ENCODE measurements around the gene CUEDC2. TPM values are rescaled to one million over a fixed set of nuclear protein-coding genes. Genes with fewer than 3 reads are reported as not detected.

Gene CUEDC2
- total RNA-seq, 1 donor from 2014 or later: 29.0 TPM

DNA sequence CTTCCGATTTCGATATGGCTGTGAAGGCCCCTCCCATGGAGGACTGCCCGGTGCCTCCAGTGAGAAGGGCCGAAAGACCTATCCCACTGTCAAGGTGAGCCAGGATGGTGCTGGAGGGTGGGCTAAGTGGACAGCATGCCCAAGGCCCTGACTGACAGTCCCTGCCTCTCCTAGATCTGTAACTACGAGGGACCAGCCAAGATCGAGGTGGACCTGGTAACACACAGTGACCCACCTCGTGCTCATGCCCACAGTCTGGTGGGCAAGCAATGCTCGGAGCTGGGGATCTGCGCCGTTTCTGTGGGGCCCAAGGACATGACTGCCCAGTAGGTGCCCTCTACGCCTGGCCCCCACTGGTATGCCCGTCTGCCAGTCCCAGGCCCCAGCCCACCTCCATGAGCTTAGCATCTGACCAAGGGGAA is 35.6 kb downstream of the CUEDC2 start:
- no peak for DNase-seq

DNA sequence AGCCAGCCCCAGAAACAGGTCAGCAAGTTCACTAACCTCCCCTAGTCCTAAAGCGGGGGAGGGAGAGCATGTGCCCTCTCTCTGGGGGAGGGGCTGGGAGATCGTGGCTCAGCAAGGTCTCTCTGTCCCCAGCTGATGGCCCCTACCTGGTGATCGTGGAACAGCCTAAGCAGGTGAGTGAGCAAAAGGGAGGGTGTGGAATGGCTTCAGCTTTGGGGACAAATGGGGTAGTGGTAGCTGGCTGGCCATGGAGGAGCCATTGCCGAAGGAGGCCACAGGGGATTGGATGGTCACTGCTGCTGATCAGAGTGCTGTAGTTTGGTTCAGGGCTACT is 36.1 kb downstream of the CUEDC2 start:
- no peak for DNase-seq

DNA sequence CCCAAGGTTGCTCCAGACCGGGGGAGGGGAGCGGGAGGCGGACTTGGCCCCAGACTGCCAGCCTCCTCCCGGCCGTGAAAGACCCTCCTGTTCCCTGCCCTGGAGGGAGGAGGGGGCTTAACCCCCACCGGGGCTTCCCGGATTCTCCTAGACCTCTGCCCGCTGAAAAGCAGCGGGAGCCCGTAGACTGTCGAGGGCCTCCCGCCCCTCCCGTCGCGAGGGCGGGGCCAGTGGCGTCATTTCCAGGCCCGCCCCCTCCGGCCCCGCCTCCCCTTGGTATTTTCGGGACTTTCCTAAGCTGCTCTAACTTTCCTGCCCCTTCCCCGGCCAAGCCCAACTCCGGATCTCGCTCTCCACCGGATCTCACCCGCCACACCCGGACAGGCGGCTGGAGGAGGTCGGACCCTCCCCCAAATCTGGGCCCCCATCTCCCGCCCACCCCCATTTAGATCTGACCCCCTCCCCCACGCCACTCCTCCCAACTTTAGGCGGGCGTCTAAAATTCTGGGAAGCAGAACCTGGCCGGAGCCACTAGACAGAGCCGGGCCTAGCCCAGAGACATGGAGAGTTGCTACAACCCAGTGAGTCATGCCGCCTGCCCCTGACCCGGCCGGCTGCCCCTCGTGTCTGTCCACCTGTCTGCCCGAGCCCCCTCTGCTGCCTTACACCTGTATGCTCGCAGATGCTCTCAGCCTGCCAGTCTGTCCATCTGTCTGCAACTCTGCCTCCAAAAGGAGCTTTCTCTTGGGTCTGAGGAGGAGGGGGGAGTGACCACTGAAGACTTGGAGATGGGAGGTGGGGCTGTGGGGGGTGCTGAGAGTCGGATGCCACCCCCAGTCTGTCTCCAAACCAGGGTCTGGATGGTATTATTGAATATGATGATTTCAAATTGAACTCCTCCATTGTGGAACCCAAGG is 36.7 kb downstream of the CUEDC2 start, which contains the start of gene NFKB2:
Gene NFKB2 (plus strand): TSS at position 306 of the 917 bp plus-strand sequence. CDS start 255 bp downstream, at position 561.
- peak; percentile 89 for DNase-seq

DNA sequence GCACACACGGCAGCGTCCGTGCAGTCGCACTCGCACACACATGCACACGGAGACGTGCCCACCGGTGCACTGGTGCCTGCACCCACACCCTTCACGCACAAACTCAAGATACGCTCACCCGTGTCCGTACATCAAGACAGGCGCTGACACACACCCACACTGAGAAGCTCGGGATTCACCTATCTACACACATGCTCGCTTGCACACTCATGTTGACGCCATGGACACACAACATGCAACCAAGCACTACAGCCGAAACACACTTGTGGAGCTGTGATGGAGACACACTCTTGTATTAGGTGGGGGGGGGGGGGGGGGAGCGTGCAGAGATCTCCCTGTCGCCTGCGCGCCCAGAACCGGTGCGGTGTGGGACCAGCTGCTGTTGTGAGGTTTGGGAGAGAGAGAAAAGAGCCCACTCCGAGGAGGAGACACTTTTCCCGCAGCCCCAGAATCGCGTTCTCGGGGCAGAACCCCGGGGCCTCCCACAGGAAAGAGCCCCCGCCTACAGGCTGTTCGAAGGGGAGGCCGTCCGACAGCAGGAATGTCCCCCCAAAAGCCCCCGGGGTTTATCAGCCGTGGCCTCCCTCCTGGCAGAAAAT is 37.5 kb downstream of the CUEDC2 start:
- DNase-seq: peak; percentile 75

DNA sequence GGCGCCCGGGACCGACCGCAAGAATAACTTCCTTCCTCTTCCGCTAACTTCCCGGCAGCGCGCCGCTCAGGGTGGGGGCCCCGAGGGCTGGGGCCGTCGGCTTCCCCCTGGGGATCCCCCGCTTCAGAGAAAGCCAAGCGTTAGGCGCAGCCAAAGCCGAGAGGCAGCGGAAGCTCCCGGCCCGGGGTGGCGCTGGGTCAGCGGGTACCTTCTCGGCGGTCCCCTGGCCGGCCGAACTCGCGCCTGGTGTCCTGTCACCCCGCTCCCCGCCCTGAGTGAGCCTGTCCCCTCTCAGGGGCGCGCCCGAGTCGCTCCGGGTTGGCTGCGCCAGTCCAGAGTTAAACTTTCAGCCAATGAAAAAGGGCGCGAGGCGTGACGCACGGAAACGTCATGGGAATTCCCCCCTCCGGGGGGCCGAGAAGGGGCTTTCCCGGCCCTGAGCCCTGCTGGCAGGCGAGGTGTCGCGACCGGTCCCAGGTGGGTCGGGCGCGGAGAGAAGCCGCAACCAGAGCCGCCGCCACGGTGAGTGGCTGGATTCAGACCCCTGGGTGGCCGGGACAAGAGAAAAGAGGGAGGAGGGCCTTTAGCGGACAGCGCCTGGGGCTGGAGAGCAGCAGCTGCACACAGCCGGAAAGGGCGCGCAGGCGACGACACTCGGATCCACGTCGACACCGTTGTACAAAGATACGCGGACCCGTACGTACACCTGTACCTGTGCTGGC is 38.1 kb downstream of the CUEDC2 start:
- peak; percentile 94 for DNase-seq

DNA sequence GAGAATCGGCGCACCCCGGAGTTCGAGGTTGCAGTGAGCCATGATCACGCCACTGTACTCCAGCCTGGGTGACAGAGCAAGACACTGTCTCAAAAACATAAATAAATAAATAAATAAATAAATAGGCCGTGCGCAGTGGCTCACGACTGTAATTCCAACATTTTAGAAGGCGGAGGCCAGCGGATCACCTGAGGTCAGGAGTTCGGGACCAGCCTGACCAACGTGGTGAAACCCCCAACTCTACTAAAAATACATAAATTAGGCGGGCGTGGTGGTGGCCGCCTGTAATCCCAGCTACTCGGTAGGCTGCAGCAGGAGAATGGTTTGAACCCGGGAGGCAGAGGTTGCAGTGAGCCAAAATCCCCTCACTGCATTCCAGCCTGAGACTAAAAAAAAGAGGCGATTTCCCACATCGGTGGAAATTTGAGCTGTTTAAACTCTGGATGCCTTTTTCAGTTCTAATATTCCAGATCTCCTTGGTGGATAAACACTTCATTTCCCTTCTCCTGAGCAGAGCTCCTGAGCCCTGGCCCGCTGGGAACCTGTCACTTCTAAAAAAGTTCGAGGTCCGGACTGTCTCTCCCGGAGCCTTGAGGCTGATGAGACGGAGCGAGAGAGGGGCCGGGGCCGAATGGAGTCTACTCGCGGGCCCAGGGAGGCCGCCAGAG is 38.8 kb downstream of the CUEDC2 start:
- DNase-seq: no peak

DNA sequence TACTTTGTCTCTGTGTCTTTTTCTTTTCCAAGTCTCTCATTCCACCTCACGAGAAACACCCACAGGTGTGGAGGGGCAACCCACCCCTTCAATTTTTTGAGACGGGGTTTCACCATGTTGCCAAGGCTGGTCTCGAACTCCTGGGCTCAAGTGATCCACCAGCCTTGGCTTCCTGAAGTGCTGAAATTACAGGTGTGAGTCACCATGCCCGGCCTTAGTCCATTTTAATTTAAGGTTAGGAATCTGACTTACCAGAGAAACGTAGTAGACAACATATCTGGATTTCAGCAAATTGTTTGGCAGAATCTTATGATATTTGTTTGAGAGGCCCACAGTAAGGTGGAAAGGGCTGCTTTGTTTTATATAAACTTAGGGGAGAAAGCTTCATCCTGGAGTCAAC is 40.1 kb downstream of the CUEDC2 start:
- no peak for DNase-seq

DNA sequence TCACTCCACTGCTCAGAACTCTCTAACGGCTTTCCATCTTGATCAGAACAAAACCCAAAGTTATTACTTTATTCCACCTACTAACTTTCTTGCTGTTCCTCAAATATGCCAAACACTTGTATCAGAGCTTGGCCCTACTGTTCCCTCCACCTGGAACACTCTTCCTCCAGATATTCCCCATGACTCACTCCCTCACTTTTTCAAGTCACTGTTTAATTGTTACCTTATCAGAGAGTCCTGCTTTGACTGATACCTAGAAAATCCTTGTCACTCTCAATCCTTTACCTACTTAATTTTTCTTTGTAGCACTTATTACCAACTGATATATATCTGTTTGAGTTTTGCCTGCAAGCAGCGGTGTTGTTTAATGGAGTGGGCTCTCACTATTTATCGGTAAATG is 42.5 kb downstream of the CUEDC2 start:
- DNase-seq: no peak

DNA sequence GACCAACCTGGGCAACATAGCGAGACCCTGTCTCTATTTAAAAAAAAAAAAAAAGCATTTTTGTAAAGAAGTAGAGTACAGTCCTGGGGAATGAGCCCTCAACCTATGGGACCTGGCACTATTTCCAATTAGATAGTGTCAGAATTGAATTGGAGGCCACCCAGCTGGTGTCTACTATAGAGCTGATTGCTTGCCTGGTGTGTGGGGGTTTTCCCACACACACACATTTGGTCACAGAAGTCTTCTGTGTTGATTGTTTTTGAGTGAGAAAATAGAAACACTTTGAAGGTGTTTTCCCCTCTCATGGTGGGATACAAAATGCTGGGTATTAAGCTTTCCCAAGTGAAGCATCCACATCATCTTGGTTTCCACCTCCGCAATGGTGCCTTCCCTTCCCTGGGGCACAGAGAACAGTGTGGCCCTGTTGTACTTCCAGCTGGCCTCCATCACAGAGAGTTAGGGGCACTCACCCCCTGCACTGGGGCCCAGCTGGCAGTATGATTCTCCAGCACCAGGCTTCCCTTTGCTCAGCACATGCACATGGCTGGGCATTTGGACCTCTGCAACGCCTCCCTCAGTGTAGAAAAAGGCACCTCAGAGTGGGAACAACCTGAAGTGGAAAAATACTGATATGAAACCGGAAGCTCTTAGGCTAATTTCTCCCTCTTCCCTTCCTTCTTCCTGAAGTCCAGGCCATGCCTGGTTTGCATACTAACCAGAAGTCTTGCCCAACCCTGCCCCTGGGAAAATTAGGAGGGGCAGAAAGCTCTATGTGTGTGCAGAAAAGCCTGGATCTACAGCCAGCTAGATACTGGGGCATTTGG is 47.6 kb downstream of the CUEDC2 start:
- no peak for DNase-seq

DNA sequence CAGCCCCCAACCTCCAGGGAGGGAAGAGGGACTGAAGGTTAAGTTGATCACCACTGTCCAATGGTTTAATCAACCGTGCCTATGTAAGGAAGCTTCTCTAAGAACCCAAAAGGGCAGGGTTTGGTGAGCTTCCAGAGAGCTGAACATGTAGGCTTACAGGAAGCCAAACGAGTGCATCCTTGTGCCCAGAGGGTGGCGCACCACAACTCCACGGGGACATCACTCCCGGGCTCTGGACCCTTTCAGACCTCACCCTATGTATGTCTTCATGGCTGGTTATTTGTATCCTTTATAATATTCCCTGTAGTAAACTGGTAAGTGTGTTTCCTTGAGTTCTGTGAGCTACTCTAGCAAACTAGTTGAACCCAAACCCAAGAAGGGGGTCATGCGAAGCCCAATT is 48.3 kb downstream of the CUEDC2 start:
- DNase-seq: no peak

DNA sequence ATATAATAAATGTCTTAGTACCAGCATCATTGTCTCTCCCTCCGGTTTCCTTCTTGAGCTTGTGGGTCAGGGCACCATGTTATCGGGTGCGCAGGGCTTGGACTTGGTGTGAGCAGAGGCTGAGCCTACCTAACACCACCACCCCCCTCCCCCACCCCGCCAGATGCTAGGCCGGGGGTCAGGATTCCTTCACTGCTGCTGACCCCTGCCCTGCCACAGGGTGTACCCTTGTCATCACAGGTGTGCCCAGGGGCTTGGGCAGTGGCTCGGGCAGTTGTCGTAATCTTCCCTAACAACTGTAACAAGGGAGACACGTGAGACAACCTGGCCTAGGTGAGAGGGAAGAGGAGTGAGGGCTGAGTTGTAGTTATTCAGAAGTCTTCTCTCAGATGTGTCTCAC is 49.5 kb downstream of the CUEDC2 start:
- no peak for DNase-seq

DNA sequence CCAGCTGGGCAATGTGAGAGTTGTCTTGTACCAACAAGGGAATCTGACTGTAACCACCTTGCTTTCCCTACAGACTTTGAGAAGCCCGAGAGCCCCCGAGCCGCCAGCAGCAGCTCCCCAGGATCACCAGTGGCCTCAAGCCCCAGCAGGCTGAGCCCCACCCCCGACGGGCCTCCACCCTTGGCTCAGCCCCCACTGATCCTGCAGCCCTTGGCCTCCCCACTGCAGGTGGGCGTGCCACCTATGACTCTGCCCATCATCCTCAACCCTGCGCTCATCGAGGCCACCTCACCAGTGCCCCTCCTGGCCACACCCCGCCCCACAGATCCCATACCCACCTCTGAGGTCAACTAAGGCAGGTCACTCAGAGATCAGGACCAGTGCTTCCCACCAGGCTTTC is 50.4 kb downstream of the CUEDC2 start:
- DNase-seq: no peak

DNA sequence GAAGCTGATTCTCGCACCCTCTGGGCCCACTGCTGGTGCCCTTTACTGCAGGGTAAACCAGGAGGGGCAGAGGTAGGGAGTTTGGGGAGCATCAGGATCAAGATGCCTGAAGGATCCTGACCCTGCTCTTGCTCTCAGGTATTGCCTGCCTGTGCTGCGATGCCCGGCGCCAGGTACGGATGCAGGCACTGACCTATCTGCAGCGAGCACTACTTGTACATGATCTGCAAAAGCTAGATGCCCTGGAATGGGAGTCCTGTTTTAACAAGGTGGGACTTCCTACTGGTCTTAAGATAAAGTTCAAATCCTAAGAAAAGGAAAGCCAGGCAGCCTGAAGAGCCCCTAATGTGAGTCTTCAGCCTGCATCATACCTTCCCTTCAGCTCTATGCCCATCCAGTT is 53.0 kb downstream of the CUEDC2 start:
- DNase-seq: no peak

DNA sequence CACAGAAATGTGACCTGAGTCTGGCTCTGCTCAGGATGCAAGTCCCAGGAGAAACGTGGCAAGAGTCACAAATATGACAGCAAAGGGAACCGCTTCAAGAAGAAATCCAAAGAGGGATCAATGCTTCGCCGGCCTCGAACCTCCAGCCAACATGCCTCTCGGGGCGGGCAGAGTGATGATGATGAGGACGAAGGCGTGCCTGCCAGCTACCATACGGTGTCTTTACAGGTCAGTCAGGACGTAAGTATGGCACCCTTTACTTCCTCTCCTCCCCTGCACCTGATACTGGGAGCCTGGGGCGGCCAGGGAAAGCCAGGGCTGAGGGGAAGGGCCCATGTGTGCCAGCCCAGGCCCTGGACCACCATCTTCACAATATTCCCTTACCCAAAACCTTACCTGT is 55.5 kb downstream of the CUEDC2 start:
- DNase-seq: no peak

DNA sequence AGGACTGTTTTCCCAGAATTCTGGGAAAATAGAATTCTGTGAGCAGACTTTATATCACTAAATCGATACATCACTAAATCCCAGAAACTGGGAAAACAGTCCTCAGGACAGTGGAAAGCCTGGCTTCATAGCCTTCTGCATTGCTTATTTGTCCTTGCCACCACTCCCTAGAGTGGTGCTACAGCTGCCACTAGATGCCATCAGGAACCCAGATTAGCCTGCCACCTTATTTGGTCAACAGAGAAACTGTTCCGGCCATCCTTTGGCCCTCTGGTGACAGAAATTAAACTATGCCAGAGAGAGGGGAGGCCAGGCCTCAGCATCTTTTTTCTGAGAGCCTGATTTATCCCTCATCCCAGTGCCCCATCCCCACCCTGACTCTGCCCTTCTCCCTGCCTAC is 56.5 kb downstream of the CUEDC2 start:
- DNase-seq: no peak

DNA sequence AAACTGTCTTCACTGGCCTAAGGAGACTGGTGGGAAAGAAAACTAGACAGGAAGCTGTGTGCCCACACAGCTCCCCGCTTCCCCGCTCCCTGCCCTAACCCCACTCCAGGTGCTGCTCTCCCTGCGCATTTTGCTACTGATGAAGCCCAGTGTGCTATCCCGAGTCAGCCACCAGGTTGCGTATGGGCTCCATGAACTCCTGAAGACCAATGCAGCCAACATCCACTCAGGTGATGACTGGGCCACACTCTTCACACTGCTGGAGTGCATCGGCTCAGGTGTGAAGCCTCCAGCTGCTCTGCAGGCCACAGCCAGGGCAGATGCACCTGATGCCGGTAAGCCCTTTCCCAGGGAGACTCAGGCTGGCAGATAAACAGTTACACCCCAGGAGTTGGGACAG is 57.1 kb downstream of the CUEDC2 start:
- no peak for DNase-seq

Small RNA genes lying within 50 kb of the gene (small RNA-seq; reads per million reads assigned to genes)
- 665 reads per million, percentile 98 among the genes with 10 or more reads in this experiment for gene MIR146B (ENCODE audit: low replicate concordance)

Other genes starting within 250 kb of the CUEDC2 start
- 33.1 TPM for gene ELOVL3, start 206.3 kb downstream of the CUEDC2 start, total RNA-seq
- gene PITX3, start 191.1 kb downstream of the CUEDC2 start, total RNA-seq: 0.39 TPM
- 22.8 TPM for gene GBF1, start 187.0 kb downstream of the CUEDC2 start, total RNA-seq
- gene NFKB2, start 36.9 kb downstream of the CUEDC2 start, total RNA-seq: 20.5 TPM
- 7.5 TPM for gene PSD, start 13.8 kb downstream of the CUEDC2 start, total RNA-seq
- gene FBXL15, start 11.7 kb downstream of the CUEDC2 start, total RNA-seq: 4.2 TPM
- gene C10orf95, start 19.0 kb upstream of the CUEDC2 start, total RNA-seq: 0.39 TPM
- gene ACTR1A, start 70.1 kb upstream of the CUEDC2 start, total RNA-seq: 49.9 TPM
- 7.4 TPM for gene SUFU, start 71.4 kb upstream of the CUEDC2 start, total RNA-seq
- gene TRIM8, start 211.9 kb upstream of the CUEDC2 start, total RNA-seq: 49.2 TPM